Natural killer cell (primary cell): Measurements from ENCODE around the gene MESP2. TPM values are rescaled to one million over a fixed set of nuclear protein-coding genes. Genes with fewer than 3 reads are reported as not detected.
A peak's percentile ranks its signal among the peaks of the same experiment; 100 is the strongest.

ENCODE experiments used
- ATAC-seq, 3 donors: fragments of 150-1000 bp in 2 of 3; fragments of 200-7000 bp in 1 of 3; cut with Tn5 transposase; 1 replicate in 1 of 3; 2 replicates in 2 of 3; pipeline ENCODE4 v1.10.0; 2021; ENCODE audit warnings: mild to moderate bottlenecking in 2 of 3, moderate library complexity in 2 of 3
- DNase-seq, 2 donors: peaks; one replicate each; pipeline versions ENCODE4 v3.0.0 to v3.0.0-alpha.2; 2013 to 2021; ENCODE audit warnings: mixed read lengths in 1 of 2
- H3K27ac ChIP-seq: one replicate; pipeline ENCODE4 v1.5.1; 2013; ENCODE audit warnings: mild to moderate bottlenecking, low read length
- H3K27me3 ChIP-seq: one replicate; pipeline ENCODE4 v1.6.1; 2013; ENCODE audit warnings: low read length; ENCODE audit not compliant: control insufficient read depth, insufficient read depth
- H3K36me3 ChIP-seq: one replicate; pipeline ENCODE4 v1.6.1; 2013; ENCODE audit warnings: low read length; ENCODE audit not compliant: control insufficient read depth, insufficient read depth
- H3K4me1 ChIP-seq: one replicate; pipeline ENCODE4 v1.6.1; 2013; ENCODE audit warnings: low read length; ENCODE audit not compliant: control insufficient read depth, insufficient read depth
- H3K4me3 ChIP-seq: one replicate; pipeline ENCODE4 v1.5.1; 2013; ENCODE audit warnings: low read length
- H3K9me3 ChIP-seq: one replicate; pipeline ENCODE4 v1.6.1; 2013; ENCODE audit warnings: low read length; ENCODE audit not compliant: control insufficient read depth, insufficient read depth
- H3K27ac Mint-ChIP-seq, 2 donors: one replicate each; pipeline ENCODE4 v1.8.0; 2022; ENCODE audit warnings: mild to moderate bottlenecking in 2 of 2, mixed read lengths in 2 of 2, moderate library complexity in 1 of 2
- H3K27me3 Mint-ChIP-seq, 2 donors: one replicate each; pipeline ENCODE4 v1.8.0; 2022; ENCODE audit warnings: low read depth in 2 of 2, mixed read lengths in 2 of 2
- H3K36me3 Mint-ChIP-seq: one replicate; pipeline ENCODE4 v1.8.0; 2022; ENCODE audit warnings: mixed read lengths
- H3K4me1 Mint-ChIP-seq, 2 donors: one replicate each; pipeline ENCODE4 v1.8.0; 2022; ENCODE audit warnings: mixed read lengths in 2 of 2
- H3K4me3 Mint-ChIP-seq: one replicate; pipeline ENCODE4 v1.8.0; 2022; ENCODE audit warnings: mild to moderate bottlenecking, moderate library complexity, mixed read lengths
- H3K9me3 Mint-ChIP-seq, 2 donors: one replicate each; pipeline ENCODE4 v1.8.0; 2022; ENCODE audit warnings: mixed read lengths in 2 of 2
- CTCF ChIP-seq: fragments of 200-600 bp; IDR thresholded peaks from one replicate; pipeline ENCODE4 v1.8.0; 2022; ENCODE audit warnings: antibody characterized with exemption
- WGBS: methylation state at CpG from one replicate; pipeline ENCODE4 v1.1.7; 2013; ENCODE audit warnings: missing lambda C conversion rate; ENCODE audit not compliant: insufficient coverage; 5-methylcytosine and 5-hydroxymethylcytosine counted together
- intact Hi-C: fragments of 100-400 bp; cut with micrococcal nuclease; formaldehyde crosslinking; loops from one replicate; pipeline ENCODE4 v1.14.2; 2022
- total RNA-seq, 4 donors: library from RNA; stranded (reverse); fragments of 120-200 nt in 1 of 4; gene quantifications; one replicate each; pipeline versions ENCODE4 v1.2.3 to v1.2.4, GENCODE V29; 2013 to 2022

MESP2 gene
- total RNA-seq, 3 donors from 2014 or later (not counting 1 experiment from before 2014, with no cell fraction given) = not detected

GRCh38 chr15:89822951-89823711, 47.0 kb downstream of the MESP2 start:
- H3K4me3 Mint-ChIP-seq = no peak overlapping the region
- H3K27me3 Mint-ChIP-seq = peaks cover 3 to 12% of the 10 kb centered on the region in 2 donors
- WGBS = 63% methylated on average over 7 of the region's 7 CpGs
- H3K27ac Mint-ChIP-seq = no peak overlapping the region
- peak in 1 of 3 donors; percentile 18 for ATAC-seq
- TF ChIP-seq CTCF = no peak
- DNase-seq = no peak
- intact Hi-C loops = no loop called here
- H3K27ac ChIP-seq = no peak overlapping the region
- H3K27me3 ChIP-seq = peaks cover 2% of the 10 kb centered on the region
- peaks cover 0 to 6% of the 10 kb centered on the region in 2 donors for H3K4me1 Mint-ChIP-seq
- H3K4me1 ChIP-seq = peaks cover 36% of the 10 kb centered on the region
- no peaks in the 10 kb centered on the region for H3K36me3 ChIP-seq
- no peaks in the 10 kb centered on the region for H3K9me3 Mint-ChIP-seq
- no peak overlapping the region for H3K4me3 ChIP-seq
- H3K36me3 Mint-ChIP-seq = no peaks in the 10 kb centered on the region
- H3K9me3 ChIP-seq = no peaks in the 10 kb centered on the region

GRCh38 chr15:89823836-89824606, 47.9 kb downstream of the MESP2 start:
- no peak for ATAC-seq
- Histone ChIP-seq H3K27ac (no peak overlapping the region), H3K4me1 (peaks cover 36% of the 10 kb centered on the region), H3K36me3 (no peaks in the 10 kb centered on the region), H3K27me3 (no peaks in the 10 kb centered on the region), H3K9me3 (no peaks in the 10 kb centered on the region), H3K4me3 (no peak overlapping the region)
- TF ChIP-seq CTCF = no peak
- WGBS = 90% methylated on average over 16 of the region's 16 CpGs
- Mint-ChIP-seq H3K27me3 (peaks cover 0 to 9% of the 10 kb centered on the region in 2 donors), H3K36me3 (no peaks in the 10 kb centered on the region), H3K9me3 (no peaks in the 10 kb centered on the region), H3K4me3 (no peak overlapping the region), H3K27ac (no peak overlapping the region), H3K4me1 (peaks cover 0 to 6% of the 10 kb centered on the region in 2 donors)
- intact Hi-C loops = no loop called here
- no peak for DNase-seq

GRCh38 chr15:89824607-89824867, 48.4 kb downstream of the MESP2 start:
- intact Hi-C loops = no loop called here
- Histone ChIP-seq H3K4me1 (peaks cover 36% of the 10 kb centered on the region), H3K4me3 (no peak overlapping the region), H3K27ac (no peak overlapping the region), H3K36me3 (no peaks in the 10 kb centered on the region), H3K27me3 (no peaks in the 10 kb centered on the region), H3K9me3 (no peaks in the 10 kb centered on the region)
- no peaks in the 10 kb centered on the region for H3K36me3 Mint-ChIP-seq
- H3K4me1 Mint-ChIP-seq = peaks cover 0 to 9% of the 10 kb centered on the region in 2 donors
- H3K4me3 Mint-ChIP-seq = no peak overlapping the region
- DNase-seq (no peak), ATAC-seq (no peak)
- H3K9me3 Mint-ChIP-seq = no peaks in the 10 kb centered on the region
- 84% methylated on average over 7 of the region's 7 CpGs for WGBS
- no peak for TF ChIP-seq CTCF
- H3K27me3 Mint-ChIP-seq = peaks cover 0 to 9% of the 10 kb centered on the region in 2 donors
- no peak overlapping the region for H3K27ac Mint-ChIP-seq
